ENCODE data around the gene MYMX.

Gene MYMX

DNA sequence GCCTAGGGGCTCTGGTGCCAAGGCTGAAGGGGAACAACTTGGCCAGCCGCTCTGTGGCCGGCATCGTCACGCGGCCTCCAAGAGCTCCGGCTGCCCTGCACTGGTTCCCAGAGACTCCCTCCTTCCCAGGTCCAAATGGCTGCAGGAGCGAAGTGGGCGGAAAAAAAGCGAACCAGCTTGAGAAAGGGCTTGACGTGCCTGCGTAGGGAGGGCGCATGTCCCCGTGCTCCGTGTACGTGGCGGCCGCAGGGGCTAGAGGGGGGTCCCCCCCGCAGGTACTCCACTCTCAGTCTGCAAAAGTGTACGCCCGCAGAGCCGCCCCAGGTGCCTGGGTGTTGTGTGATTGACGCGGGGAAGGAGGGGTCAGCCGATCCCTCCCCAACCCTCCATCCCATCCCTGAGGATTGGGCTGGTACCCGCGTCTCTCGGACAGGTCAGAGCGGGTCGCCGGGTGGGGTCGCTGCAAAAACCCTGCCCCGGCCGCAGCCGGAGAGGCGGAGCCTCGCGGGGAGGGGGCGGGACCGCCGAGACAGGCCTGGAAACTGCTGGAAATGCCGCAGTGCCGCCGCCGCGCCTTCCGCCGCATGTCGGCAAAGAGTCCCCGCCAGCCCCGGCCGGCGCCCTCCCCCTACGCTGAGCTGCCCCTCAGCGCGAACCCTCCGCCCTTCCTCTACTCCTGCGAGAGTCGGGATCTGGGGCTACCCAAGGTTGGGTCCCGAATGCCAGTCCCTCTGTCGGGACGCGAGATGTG is 29.4 kb downstream of the MYMX start:
- no peaks in the 10 kb centered on the region for H3K9me3 ChIP-seq (ENCODE audit: control insufficient read depth, insufficient read depth, low read depth, low read length)
- H3K4me3 ChIP-seq (ENCODE audit: low read depth, low read length), result peak overlapping the region; percentile 66
- H3K4me1 ChIP-seq (ENCODE audit: control insufficient read depth, insufficient read depth, low read length), result no peaks in the 10 kb centered on the region
- ChIA-PET CTCF (interaction anchor here (0.7 to 5.6 kb wide), 10 partner anchors 10 to 543 kb away, joined by 3 to 70 read pairs (median 8); partner anchors contain the start of genes SLC29A1 and SLC35B2), POLR2A (interaction anchor here (0.5 to 5.1 kb wide), 61 partner anchors 8 to 1187 kb away, joined by 3 to 131 read pairs (median 4); partner anchors contain the start of genes AARS2, CDC5L, GTPBP2 and KLC4)
- peaks cover 16 to 36% of the 10 kb centered on the region in 2 experiments for H3K36me3 ChIP-seq (ENCODE audit: control insufficient read depth in 2 of 2, insufficient read depth in 1 of 2, low read length in 2 of 2)
- peak overlapping the region; percentile 71 for H3K27ac ChIP-seq (ENCODE audit: extremely low read depth, low read depth, low read length)
- no peak for TF ChIP-seq ZNF514 (tag by site-specific recombination; IDR thresholded peaks at IDR 0.05)
- TF ChIP-seq ZNF747 (tag by site-specific recombination; IDR thresholded peaks at IDR 0.05), result no peak
- TF ChIP-seq, protein P1, sequence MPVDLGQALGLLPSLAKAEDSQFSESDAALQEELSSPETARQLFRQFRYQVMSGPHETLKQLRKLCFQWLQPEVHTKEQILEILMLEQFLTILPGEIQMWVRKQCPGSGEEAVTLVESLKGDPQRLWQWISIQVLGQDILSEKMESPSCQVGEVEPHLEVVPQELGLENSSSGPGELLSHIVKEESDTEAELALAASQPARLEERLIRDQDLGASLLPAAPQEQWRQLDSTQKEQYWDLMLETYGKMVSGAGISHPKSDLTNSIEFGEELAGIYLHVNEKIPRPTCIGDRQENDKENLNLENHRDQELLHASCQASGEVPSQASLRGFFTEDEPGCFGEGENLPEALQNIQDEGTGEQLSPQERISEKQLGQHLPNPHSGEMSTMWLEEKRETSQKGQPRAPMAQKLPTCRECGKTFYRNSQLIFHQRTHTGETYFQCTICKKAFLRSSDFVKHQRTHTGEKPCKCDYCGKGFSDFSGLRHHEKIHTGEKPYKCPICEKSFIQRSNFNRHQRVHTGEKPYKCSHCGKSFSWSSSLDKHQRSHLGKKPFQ (tag by site-specific recombination; IDR thresholded peaks at IDR 0.05), result no peak
- 0 out of 2 replicates have a peak, but pooled peaks have one; percentile 42 for TF ChIP-seq ZNF704 (tag by site-specific recombination; IDR thresholded peaks at IDR 0.05)
- no peak for TF ChIP-seq ZFP3 (tag by site-specific recombination; IDR thresholded peaks at IDR 0.05; ENCODE audit: low read depth)
- no peak for TF ChIP-seq ZFP41 (tag by site-specific recombination; IDR thresholded peaks at IDR 0.05; ENCODE audit: borderline replicate concordance)
- peak; percentile 13; the same call in 1 of the 2 replicates for TF ChIP-seq ZBTB17 (tag by site-specific recombination; IDR thresholded peaks at IDR 0.05)
- peak; percentile 17 for TF ChIP-seq ZNF335 (tag by site-specific recombination; conservative IDR thresholded peaks at IDR 0.05)
- TF ChIP-seq ZNF530 (tag by site-specific recombination; IDR thresholded peaks at IDR 0.05; ENCODE audit: low read depth), result no peak
- TF ChIP-seq ZNF362 (tag by site-specific recombination; IDR thresholded peaks at IDR 0.05), result no peak
- peak; percentile 52 for TF ChIP-seq ZSCAN4 (tag by site-specific recombination; IDR thresholded peaks at IDR 0.05)
- TF ChIP-seq SALL2 (tag by site-specific recombination; IDR thresholded peaks at IDR 0.05; ENCODE audit: borderline replicate concordance), result no peak
- TF ChIP-seq, protein P2, sequence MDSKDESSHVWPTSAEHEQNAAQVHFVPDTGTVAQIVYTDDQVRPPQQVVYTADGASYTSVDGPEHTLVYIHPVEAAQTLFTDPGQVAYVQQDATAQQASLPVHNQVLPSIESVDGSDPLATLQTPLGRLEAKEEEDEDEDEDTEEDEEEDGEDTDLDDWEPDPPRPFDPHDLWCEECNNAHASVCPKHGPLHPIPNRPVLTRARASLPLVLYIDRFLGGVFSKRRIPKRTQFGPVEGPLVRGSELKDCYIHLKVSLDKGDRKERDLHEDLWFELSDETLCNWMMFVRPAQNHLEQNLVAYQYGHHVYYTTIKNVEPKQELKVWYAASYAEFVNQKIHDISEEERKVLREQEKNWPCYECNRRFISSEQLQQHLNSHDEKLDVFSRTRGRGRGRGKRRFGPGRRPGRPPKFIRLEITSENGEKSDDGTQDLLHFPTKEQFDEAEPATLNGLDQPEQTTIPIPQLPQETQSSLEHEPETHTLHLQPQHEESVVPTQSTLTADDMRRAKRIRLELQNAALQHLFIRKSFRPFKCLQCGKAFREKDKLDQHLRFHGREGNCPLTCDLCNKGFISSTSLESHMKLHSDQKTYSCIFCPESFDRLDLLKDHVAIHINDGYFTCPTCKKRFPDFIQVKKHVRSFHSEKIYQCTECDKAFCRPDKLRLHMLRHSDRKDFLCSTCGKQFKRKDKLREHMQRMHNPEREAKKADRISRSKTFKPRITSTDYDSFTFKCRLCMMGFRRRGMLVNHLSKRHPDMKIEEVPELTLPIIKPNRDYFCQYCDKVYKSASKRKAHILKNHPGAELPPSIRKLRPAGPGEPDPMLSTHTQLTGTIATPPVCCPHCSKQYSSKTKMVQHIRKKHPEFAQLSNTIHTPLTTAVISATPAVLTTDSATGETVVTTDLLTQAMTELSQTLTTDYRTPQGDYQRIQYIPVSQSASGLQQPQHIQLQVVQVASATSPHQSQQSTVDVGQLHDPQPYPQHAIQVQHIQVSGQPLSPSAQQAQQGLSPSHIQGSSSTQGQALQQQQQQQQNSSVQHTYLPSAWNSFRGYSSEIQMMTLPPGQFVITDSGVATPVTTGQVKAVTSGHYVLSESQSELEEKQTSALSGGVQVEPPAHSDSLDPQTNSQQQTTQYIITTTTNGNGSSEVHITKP (tag by site-specific recombination; IDR thresholded peaks at IDR 0.05), result no peak
- TF ChIP-seq ZBTB11 (tag by site-specific recombination; conservative IDR thresholded peaks at IDR 0.05; ENCODE audit: low read depth), result no peak; the same call in 1 of the 2 replicates
- peak; percentile 81 for TF ChIP-seq SP2 (tag by site-specific recombination; IDR thresholded peaks at IDR 0.05)
- TF ChIP-seq ZNF777 (tag by site-specific recombination; IDR thresholded peaks at IDR 0.05; ENCODE audit: borderline replicate concordance), result no peak
- TF ChIP-seq ZSCAN16 (tag by site-specific recombination; IDR thresholded peaks at IDR 0.05), result peak; percentile 9
- 0 out of 2 replicates have a peak, but pooled peaks have one; percentile 10 for TF ChIP-seq ZNF600 (tag by site-specific recombination; IDR thresholded peaks at IDR 0.05)
- no peak for TF ChIP-seq ZNF157 (tag by site-specific recombination; IDR thresholded peaks at IDR 0.05)
- peak; percentile 46; the same call in 1 of the 2 replicates for TF ChIP-seq ZBTB20 (tag by site-specific recombination; IDR thresholded peaks at IDR 0.05)
- TF ChIP-seq ZNF654 (tag by site-specific recombination; IDR thresholded peaks at IDR 0.05; ENCODE audit: low read depth), result no peak
- peak; percentile 90 for TF ChIP-seq ZIC2 (tag by site-specific recombination; IDR thresholded peaks at IDR 0.05)
- peak; percentile 19; the same call in 1 of the 2 replicates for TF ChIP-seq ZNF146 (tag by site-specific recombination; IDR thresholded peaks at IDR 0.05)
- TF ChIP-seq, protein P3, sequence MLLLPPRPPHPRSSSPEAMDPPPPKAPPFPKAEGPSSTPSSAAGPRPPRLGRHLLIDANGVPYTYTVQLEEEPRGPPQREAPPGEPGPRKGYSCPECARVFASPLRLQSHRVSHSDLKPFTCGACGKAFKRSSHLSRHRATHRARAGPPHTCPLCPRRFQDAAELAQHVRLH (tag by site-specific recombination; IDR thresholded peaks at IDR 0.05), result no peak

Data from HEK293 (cell line).